ENCODE measurements around the gene FREM2.

FREM2 gene

DNA sequence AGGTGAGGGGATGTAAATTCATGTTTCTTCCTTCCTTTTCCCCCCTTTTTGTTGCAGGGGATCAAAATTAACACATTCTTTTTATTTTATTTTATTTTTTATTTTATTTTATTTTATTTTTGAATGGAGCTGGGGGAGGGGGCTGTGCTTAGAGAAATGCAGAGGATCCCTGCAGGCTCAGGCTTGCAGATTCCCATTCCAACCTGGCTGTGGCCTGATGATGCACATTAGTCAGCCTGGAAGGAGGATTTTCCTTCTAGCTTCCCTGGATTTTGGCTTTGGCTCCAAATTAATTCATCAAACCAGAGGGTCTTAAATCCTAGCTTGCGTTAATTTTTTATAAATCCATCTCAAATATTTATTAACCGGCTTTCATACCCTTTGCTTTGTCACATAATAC is 67.0 kb downstream of the FREM2 start:
- H3K4me3 ChIP-seq (replicated peaks; ENCODE audit: low read depth, low read length), result no peak overlapping the region
- DNase-seq (ENCODE audit: low read depth), result no peak
- no peak for TF ChIP-seq CTCF (IDR thresholded peaks at IDR 0.05; ENCODE audit: low read length, missing control alignments)

- DNase-seq (ENCODE audit: low read depth), result no peak
- no peak for TF ChIP-seq CTCF (IDR thresholded peaks at IDR 0.05; ENCODE audit: low read length, missing control alignments)
- H3K4me3 ChIP-seq (replicated peaks; ENCODE audit: low read depth, low read length), result no peak overlapping the region
Measured at GRCh38 chr13:38755793-38756192, 68.9 kb downstream of the FREM2 start.

DNA sequence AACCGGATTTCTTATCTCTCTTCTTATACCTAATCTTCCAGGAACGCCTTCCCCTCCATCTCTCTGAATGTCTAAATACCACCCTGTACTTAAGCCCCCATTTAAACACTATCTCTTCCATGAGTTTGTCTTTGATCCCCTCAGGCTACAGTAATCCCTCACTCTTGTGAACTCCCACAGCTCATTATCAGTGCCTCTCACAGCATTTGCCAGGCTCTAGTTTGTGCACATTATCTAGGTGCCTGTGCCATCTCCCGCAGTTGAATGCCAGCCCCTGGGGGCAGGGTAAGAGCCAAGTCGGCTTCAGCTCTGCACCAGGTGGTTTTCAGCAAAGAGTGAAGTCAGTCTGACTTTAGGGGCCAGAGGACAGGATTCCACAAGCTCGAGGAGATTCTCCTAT is 71.4 kb downstream of the FREM2 start:
- DNase-seq (ENCODE audit: low read depth), result no peak
- TF ChIP-seq CTCF (IDR thresholded peaks at IDR 0.05; ENCODE audit: low read length, missing control alignments), result no peak
- no peak overlapping the region for H3K4me3 ChIP-seq (replicated peaks; ENCODE audit: low read depth, low read length)

- TF ChIP-seq CTCF (IDR thresholded peaks at IDR 0.05; ENCODE audit: low read length, missing control alignments), result no peak
Measured at GRCh38 chr13:38759390-38759789, 72.5 kb downstream of the FREM2 start.

DNA sequence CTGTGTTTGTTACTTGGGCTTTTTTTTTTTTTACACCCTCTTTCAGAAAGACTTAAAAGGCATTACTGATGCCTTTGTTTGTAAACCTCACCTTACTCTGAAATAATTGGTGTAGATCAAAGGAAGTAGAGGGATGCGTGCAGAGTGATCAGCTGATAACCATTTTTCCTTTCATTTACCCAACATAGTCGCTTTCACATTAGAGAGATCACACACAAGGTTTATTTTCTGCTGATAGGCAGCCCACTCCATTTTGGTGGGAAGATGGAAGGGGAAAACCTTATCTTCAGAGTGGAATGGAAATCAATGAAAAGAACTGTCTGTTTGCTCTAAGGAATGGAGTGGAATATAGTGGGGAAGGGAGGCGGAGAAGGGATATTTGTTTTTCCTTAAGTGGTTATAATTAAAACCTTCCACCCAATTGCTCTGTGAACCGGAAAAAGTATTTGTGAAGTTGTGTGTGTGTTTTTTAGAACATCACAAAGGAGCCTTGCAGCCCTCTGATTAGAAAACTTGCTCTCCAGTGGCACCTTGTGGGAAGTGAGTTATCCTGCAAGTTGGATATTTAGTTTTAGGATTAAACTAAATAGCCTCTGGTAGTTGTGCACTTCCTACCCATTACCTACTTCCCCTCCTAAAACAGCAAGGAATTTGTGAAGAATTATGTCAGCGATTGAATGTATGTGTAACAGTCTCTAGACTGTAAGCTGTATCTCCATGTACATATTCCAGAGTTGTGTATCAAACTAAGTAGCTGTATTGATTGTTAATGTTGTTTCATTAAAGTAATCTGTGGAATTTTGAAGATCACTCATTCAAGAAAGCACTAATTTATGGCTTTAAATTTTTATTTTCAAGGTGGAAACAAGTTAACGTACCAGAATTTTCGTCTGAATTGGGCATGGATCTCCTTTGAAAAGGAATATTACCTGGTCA is 76.8 kb downstream of the FREM2 start:
- peak; percentile 82 for TF ChIP-seq CTCF (IDR thresholded peaks at IDR 0.05; ENCODE audit: low read length, missing control alignments)
- H3K4me3 ChIP-seq (replicated peaks; ENCODE audit: low read depth, low read length), result no peak overlapping the region
- peak; percentile 60 for DNase-seq (ENCODE audit: low read depth)

More at GRCh38 chr13:38759390-38759789, 72.5 kb downstream of the FREM2 start:
- no peak overlapping the region for H3K4me3 ChIP-seq (replicated peaks; ENCODE audit: low read depth, low read length)
- no peak for DNase-seq (ENCODE audit: low read depth)

DNA sequence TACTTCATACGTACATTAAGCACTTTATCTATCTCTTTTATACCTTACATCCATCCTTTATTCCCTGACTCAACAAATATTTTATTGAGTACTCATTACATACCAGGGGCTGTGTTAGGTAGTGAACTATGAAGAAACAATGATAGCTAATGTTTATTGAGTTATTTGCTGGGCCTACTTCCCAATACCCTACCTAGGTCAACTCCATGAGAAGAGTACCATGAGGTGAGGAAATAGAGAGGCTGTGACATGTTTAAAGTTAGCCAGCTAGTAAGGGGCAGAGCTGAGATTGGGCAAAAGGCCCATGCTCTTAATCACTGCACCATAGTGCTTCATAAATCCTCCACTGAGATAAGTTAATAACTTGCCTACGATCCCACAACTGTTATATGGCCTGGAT is 79.9 kb downstream of the FREM2 start:
- DNase-seq (ENCODE audit: low read depth), result no peak
- H3K4me3 ChIP-seq (replicated peaks; ENCODE audit: low read depth, low read length), result no peak overlapping the region
- TF ChIP-seq CTCF (IDR thresholded peaks at IDR 0.05; ENCODE audit: low read length, missing control alignments), result no peak

All from fibroblast of pulmonary artery (primary cell).